ENCODE results near the gene CHRD.

- TF ChIP-seq EZH2phosphoT487 (IDR thresholded peaks at IDR 0.05; ENCODE audit: borderline replicate concordance, low read depth) (no peak), ZBTB33 (IDR thresholded peaks at IDR 0.05; ENCODE audit: borderline replicate concordance, low read depth) (no peak), RCOR1 (IDR thresholded peaks at IDR 0.05; ENCODE audit: low read length) (no peak), RAD21 (IDR thresholded peaks at IDR 0.05; ENCODE audit: low read length) (no peak), CTCF (IDR thresholded peaks at IDR 0.05) (no peak), TAF1 (IDR thresholded peaks at IDR 0.05; ENCODE audit: borderline replicate concordance, low read depth, low read length) (no peak), POLR2AphosphoS5 (IDR thresholded peaks at IDR 0.05; ENCODE audit: low read depth, low read length) (no peak), CHD2 (IDR thresholded peaks at IDR 0.05; ENCODE audit: low read length, partially characterized antibody) (no peak), REST (IDR thresholded peaks at IDR 0.05; ENCODE audit: low read depth, low read length) (no peak), SMC3 (IDR thresholded peaks at IDR 0.05; ENCODE audit: low read depth, low read length) (no peak), RXRA (IDR thresholded peaks at IDR 0.05; ENCODE audit: borderline replicate concordance, low read depth) (no peak)
These were observed 6.9 kb upstream of the CHRD start for GRCh38 chr3:184372911-184373310.
